A204.1 (cell line): Measurements from ENCODE around the gene MRC2.

Source experiments
- FAIRE-seq: peaks from 2 replicates; lab custom pipeline; 2012; peaks lifted over from hg19 to GRCh38; lab: Jason Lieb, UNC

MRC2 gene

DNA sequence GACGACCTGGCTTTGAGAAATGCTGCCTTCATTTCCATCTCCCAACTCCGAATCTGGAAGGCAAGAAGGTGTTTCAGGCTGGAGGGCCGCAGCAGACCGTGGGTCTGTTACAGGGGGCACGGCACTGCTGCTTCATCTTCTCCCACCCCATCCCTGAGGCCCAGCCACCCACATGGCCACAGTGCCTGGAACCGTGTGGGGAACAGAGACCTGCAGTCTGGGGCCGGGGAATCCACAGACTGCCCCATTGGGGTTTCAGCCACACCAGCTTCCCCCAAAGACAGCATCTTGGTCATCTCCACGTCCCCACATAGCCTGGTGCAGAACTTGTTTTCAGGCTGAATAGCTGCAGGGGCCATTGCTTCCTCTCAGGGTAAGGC lies 74.2 kb downstream of the MRC2 start:
- FAIRE-seq, result no peak

DNA sequence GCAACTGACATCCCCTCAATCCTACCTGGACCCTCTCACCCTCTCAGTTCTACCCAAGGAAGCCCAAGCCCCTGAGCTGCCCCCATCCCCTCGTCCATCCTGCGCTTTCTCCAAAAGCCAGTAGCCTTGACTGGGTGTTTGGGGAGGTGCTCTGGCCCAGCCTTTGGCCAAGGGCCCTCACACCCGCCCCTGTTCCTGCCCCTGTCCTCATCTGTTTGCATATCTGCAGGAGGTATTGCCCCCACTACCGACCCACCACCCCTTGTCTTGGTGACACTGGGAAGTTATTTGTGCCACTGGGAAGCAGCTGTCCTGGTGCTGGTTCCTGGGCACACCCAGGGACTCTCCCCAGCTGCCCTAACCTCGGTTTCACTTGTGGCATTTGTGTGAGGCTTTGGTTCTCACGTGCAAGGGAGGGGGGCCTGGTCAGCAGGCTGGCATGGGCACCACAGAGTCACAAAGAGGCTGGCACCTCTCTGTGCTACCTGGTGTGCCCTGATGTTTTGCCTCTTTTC lies 75.3 kb downstream of the MRC2 start:
- FAIRE-seq, result no peak

DNA sequence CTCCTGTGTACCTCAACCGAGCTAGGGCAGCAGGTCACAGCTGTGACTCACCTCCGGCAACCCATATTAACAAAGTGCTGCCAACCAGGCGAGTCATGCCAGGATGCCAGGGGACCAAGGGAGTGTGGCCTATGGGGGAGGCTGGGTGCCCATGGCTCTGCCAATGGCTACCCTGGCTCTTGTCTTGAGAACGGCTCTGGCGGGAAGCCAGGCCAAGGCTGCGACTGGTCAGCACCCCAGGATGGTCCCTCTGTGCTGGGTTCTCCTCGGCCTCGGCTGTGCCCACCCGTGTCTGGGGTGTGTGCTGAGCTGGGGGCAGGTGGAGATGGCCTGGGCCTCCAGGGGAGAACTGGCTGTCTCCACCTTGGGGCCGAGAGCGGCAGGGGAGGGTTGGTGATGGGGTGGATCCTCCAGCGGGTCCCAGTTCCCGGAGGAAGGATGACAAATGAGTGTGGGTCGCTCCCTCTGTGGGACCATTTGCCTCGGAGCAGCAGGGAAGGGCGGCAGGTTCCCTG lies 75.8 kb downstream of the MRC2 start:
- FAIRE-seq, result no peak

DNA sequence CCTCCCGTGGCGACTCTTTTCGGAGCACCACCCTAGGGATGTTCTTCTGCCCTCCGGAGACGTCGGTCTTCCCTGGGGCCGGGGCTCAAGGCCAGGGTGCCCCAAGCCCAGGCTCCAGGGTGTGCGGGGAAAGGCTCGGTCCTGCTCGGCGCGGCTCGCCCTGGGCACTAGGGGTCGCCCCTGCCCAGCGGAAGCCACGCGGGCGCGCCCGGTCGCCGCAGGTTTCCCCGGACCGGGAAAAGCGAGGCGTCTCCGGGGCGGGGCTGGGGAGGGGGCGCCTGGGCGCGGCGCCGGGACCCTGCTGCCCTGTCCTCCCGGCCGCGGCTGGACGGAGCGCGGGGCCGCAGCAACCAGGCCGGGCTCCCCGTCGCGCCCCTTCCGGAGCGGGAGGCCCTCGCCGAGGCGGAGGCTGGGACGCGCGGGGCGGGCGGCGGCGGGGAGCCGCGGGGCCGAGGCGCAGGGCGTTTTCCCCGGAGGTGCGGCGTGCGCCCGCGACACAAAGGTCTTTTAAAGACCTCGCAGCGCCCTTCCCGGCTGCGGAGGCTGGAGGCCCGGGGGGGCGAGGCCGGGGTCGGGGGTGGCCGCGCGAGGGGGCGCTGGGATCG lies 76.4 kb downstream of the MRC2 start:
- no peak for FAIRE-seq

DNA sequence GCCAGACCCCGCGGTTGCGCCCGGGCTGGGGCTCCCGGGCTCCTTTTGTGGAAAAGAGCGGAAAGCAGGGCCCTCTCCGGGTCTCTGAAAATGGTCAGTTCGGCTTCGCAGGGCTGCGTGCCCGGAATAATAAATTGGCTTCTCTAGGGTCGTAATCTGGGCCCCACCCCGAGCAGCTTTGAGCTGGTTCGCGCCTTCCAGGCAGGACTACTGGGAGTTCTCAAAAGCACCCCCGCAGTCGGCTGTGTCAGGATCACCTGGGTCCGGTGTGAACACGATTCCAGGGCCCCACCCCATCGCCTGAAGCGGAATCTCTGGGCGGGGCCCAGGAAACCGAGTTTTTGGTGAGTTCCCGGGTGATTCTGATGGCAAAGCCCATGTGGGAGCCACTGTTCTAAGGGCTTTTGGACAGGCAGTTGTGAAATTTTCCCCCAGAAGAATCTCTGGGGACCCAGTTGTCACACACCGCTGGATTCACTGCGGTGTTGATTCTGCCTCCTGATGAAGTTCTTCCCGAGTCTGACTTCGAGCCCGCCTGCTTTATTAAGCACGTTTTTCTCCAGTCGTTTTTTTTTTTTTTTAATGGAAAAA lies 77.0 kb downstream of the MRC2 start:
- FAIRE-seq, result no peak

DNA sequence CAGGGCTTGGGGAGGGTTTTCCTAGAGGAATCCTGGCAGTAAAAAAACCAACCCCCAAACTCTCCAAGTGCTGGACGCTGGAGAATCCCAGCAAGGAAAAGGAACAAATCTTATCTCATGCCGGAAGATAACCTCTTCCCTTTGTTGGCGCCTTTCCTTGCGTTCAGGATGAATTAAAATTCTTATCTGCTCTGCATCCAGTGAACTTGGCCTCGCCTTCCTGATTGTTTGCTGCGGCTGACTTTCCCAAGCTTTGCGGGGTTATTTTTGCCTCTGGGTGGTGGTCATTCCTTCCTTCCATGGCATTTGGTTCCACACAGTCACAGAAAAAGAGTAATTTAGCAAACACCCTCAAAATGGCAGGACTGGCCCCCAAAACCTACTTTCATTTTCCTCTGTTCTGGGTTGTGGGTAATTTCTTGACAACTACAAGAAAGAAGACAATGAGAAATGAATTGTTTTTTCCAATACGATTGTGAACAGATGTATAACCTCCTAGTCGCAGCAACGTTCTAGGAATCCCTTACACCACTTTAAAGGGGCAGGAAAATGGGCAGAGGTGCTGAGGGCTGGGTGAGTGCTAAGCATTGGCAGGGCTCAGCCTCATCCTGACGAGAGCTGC lies 77.8 kb downstream of the MRC2 start:
- no peak for FAIRE-seq

DNA sequence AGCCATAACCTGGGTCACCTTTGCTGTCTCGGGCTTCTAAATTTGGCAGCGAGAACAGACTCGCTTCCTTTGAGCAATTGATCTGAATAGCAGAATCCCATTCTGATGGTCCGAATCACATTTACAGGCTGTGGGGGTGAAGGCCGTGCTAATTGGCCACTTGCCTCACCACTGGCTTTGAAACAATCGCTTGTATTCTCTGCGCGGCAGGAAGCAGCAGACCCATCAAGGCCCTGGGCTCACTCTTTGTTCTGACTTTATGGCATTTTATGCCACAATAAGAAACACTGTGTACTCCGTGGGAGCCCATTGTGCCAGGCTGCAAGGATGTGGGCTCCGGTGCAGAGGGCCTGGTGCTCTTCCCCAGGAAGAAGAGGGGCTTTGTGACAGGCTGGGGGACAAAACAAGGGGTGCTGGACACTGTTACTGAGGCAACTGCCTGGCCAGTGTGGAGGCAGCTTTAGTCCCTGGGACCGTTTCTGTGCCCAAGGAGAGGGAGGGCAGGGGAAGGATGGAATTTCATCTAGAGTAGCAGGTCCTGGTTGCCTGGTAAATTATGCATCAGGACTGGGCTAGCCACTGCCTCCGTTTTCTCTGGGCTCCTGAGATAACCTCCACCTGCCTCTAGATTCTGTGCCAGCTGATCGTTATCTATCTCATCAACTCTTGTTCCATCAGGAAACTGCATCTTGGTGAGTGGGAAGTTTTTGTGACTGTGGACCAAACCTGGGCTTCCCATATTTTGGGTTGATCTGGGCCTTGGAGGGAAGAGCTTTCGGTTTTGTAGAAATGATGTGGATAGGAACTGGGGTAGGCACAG lies 78.5 kb downstream of the MRC2 start:
- FAIRE-seq, result no peak

DNA sequence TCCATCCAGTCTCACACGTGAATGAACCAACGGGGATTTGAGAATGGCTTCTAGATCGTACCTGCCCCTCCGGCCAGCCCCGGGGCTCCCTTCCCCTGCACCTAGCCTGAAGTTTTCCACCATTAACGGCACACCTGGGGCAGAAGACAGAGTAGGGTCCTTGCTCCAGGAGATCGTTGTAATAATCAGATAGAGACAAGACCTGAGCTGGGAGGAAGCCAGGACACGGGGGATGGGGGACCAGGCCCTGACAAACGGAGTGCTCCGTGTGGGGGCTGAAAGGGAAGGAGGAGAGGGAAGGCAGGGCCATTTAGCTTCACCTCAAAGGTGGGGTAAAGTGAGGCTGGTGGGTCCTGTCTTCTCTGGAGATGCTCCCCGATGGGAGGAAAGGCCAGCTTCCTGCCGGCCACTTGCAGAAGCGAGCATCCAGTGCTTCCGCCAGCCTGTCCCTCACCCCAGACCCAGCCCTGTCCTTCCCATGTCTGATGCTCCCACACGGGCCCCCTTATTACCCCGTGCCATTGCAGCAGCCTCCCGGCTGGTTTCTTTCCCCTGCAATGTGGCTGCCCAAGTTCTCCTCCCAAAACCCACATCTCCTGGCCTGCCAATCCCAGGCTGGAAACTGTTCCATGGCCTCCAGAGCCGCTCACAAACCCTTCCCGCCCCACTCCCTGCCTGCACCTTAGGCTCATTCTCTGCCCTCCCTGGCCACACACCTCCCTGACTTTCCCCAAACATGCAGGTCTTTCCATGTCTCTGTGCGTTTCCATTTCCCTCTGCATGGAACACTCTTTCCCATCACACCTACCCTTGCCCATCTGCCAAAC lies 79.3 kb downstream of the MRC2 start:
- FAIRE-seq, result no peak

DNA sequence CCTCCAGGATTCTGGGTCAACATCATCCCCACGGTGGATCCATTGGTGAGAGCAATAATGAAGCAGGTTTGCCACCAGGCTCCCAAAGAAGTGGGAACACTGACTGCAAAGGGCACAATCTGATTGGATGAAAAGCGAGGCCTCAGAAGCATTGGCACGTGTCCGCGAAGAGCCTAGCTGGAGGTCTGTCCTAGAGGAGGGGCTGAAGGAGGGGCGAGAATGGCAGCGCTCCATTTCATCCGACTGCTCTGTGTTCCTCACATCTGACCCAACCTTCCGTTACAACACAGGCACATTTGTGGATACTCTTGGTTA lies 79.9 kb downstream of the MRC2 start:
- FAIRE-seq, result no peak

DNA sequence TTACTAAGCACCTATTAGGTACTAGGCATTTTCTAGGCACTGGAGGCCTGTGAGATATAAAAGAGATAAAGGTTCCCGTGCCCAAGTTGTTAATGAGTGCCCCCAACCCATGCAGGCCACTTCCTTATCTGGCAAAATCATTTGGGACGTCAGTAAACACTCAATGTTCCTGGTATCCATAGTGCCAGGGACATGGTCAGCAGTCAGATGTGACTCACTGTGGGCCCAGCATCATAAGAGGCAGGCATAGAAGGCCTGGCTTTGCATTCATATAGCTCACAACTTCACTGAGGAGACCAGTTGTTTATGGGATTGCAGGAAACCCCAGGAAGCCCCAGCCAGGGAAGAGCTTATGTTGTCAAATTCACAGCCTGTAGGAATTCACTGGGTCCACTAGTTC lies 81.1 kb downstream of the MRC2 start:
- FAIRE-seq, result no peak

DNA sequence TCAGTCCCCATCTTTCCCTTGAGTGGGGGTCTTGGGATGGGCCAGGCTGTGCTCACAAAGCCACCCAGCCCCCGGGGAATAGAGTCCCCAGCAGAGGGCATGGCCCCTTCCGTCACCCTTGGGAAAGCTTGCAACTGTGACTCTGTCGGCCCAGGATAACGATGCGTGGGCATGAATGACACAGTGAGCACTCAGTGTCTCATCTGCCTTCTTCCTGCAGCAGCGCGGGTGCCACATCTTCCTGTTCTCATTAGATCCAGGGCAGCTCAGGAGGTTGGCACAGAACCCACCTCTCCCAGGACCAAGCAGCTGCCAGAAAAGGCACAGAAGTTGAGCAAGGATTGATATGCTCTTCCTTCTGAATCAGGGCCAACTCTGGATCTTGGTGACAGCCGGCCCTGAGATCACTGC lies 84.7 kb downstream of the MRC2 start:
- no peak for FAIRE-seq

DNA sequence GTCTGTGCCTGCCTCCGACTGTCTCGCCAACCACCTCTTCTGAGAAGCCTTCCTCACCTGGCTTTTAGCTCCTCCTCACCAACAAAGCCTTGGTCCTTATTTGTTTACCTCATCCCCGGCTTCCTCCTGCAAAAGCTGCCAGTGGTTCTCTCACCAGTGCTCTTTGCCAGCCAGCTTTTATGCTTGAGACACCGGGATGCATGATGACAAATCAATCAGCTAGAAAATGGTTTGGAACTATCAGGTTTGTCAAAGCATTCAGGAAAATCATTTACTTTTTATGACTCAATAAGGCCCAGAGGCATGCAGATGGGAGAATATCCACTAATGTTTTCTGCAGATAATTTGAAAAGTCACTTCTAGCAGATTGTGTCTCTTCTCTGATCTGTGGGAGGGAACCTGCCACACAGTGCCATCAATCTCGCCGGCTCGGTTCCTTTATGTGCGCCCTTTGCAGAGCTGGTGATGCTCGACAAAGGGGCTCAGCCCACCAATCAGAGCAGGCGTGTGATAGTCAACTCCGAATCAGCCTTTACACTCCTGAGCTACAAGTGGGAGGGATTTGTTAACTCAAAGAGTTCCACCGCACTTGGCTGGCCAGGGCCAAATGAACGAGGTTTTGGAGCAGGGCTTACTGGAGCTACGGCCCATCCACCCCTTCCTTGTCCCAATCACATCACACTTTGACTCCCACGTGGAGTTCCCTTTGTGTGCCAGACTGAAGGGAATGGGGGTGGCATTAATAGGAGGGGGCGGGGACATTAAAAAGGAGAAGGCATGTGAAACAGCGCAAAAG lies 85.8 kb downstream of the MRC2 start:
- no peak for FAIRE-seq

DNA sequence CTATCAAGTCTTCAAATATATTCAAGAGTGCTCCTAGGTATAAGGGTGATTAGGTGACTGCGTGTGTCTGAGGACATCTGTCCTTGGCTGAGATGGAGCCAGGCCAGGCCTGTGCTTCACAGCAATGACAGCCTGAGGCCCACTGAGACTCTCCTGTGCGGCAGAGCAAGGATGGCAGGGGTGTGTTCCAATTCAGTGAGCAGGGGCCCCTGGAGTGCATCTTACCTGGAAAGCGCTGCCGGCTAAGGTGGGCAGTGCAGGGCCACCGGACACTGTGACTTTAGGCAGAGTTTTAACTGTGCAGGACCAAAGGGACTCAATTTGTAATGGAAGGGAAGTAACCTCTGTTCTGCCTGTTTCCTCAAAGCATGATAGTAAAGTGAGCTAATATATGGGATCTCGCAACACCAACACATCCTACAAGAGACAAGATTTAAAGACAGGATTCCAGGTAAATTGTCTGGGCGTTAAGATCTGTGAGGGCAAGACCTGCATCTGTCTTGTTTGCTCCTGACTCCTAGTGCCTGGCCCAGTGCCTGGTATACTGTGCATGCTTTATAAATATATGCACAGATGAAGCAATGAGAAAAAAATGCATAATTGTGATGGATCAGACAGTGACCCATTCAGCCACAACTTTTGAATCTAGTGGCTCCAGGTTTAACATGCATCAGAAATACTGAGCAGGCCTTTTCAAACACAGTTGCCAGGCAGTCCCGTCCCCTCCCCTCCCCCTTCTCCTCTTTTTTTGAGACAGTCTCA lies 86.7 kb downstream of the MRC2 start:
- no peak for FAIRE-seq

DNA sequence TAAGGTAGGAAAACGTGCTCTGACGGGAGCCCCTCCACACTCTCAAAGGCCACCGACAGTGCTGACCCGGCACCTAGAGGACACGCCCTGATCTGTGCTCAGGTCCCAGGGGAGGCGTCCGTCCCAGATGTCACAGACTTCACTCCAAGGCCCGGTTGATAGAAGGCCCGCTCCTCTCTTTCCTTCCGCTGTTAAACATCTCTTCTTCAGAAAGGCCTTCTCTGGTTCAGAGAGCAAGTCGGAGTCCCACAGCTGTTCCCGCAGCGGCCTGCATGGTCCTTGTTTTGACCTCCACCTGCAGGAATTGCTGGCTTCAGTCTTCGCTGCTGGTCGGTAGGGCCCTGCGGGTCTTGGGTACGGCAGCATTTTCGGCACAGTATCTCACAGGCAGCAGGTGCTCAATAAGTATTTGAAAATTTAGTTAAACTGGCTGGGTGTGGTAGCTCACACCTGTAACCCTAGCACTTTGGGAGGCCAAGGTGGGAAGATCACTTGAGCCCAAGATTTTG lies 88.5 kb downstream of the MRC2 start:
- FAIRE-seq, result no peak

DNA sequence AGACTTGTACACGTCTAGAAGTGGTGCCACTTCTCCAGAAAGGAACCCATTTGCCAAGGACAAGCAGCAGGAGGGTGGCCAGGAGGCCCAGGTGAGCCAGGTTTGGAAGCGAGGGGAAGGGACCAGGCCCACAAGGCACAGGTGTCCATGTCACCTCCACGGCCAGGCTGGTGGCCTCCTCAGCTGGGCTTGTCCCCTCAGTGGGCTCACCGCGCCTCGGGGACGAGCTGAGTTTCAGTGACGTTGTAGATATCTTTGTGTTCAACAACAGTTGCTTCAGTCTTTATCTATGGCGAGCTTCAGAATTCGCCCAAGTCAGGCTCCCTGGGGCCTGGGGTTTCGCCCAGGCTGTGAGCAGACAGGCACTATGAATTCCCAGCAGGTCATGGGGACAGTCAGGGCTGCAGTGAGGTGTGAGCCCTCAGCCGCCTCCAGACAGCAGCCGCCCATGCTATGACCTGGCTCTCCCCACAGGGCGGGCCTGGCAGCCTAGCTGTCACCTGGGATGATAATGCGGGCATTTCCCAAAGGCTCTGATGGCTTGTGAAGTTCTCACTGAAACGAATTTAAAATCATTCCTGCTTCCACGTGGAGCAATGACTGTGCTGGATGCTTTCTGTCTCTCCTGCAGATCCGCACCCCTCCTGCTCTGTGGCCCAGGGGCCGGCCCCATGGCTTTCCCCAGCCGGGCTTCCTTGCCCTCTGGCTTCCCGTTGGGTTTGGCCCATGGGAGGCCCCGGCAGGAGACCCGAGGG lies 89.5 kb downstream of the MRC2 start:
- FAIRE-seq, result no peak

DNA sequence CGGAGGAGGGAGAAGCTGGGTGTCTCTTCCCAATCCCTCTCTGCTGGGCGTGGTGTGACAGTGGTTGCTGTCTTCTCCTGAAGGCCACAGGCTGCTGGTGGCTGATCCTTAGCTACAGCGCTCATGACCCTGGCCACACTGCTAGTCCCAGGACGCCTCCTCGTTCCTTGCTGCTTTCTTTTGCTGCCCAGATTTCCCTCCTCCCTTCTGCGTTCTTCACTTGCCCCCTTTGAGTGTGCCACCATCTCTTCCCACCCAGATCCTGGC lies 90.1 kb downstream of the MRC2 start:
- FAIRE-seq, result no peak

DNA sequence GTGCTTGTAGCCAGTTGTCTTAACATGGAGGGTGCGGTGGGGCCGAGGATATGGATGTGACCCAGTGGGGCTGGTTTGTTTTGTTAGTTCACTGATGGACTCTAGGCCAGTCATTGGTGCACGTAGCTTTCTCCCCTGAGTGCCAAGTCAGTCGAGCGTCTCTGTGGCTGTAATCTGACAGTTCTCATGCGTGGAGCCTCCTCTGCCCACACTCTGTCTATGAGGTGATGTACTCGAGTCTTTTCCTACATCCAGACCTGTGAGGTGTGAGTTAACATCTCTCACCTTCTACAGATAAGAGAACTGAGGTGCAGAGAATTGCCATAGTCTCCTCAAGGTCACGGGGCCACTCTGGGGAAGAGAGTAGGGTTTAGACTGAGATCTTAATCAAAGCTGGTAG lies 90.4 kb downstream of the MRC2 start:
- FAIRE-seq, result no peak

DNA sequence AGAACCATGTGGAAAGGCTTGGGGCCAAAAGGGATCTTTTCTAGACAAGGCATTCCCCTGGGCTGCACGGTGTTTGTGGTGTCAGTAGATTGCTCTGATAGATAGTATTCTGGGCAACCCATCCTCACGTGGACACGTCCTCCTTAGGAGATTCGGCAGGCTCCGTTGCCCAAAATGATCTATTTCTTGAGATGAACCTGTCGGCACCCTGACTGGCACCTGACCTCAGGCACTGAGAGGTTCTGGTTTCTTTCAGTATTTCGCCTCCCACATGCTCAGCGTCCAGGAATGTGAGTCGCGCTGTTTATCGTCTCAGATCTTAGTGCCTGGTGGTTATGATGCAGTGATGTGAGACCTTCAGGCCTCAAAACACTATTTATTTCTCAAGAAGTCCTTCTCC lies 91.0 kb downstream of the MRC2 start:
- FAIRE-seq, result no peak

DNA sequence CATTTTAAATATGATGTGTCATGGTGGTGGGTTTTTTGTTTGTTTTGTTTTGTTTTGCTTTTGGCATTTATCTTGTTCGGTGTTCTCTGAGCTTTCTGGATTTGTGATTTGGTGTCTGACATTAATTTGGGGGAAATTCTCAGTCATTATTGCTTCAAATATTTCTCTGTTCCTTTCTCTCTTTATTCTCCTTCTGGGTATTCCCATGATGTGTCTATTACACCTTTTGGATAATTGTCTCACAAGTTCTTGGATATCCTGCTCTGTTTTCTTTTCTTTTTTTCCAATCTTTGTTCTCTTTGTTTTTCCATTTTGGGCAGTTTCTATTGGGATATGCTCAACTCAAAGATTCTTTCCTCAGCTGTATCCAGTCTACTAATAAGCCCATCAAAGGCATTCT lies 92.1 kb downstream of the MRC2 start:
- no peak for FAIRE-seq
